Muscle layer of colon (tissue), 2 donors: ENCODE measurements around the gene TCF7L1.
"Not testable (repeated sequence)": the region's sequence is repeated elsewhere in the genome, so short reads cannot be mapped to it uniquely, and the experiment has no call there.

ENCODE experiments used
- H3K27ac ChIP-seq: one replicate; pipeline ENCODE4 v1.7.0; 2013; ENCODE audit warnings: low read depth, mild to moderate bottlenecking, low read length, moderate library complexity
- H3K27me3 ChIP-seq, 2 donors: one replicate each; pipeline ENCODE4 v1.7.0; 2013; ENCODE audit warnings: low read length in 2 of 2, mild to moderate bottlenecking in 2 of 2; ENCODE audit not compliant: insufficient read depth in 2 of 2, control insufficient read depth in 1 of 2
- H3K36me3 ChIP-seq: one replicate; pipeline ENCODE4 v1.7.0; 2013; ENCODE audit warnings: mild to moderate bottlenecking, low read length; ENCODE audit not compliant: insufficient read depth
- H3K4me1 ChIP-seq: one replicate; pipeline ENCODE4 v1.7.0; 2013; ENCODE audit warnings: mild to moderate bottlenecking, low read length; ENCODE audit not compliant: insufficient read depth
- H3K4me3 ChIP-seq, 2 donors: one replicate each; pipeline ENCODE4 v1.7.0; 2013; ENCODE audit warnings: low read length in 2 of 2, low read depth in 1 of 2, mild to moderate bottlenecking in 1 of 2, moderate library complexity in 1 of 2
- H3K9ac ChIP-seq: one replicate; pipeline ENCODE4 v1.7.0; 2013; ENCODE audit warnings: low read length
- H3K9me3 ChIP-seq: one replicate; pipeline ENCODE4 v1.7.0; 2013; ENCODE audit warnings: mild to moderate bottlenecking, low read length
- donor health status: abdominal sarcoma.
- donor health status: Adenocarcinoma of cecum.

TCF7L1 gene

DNA sequence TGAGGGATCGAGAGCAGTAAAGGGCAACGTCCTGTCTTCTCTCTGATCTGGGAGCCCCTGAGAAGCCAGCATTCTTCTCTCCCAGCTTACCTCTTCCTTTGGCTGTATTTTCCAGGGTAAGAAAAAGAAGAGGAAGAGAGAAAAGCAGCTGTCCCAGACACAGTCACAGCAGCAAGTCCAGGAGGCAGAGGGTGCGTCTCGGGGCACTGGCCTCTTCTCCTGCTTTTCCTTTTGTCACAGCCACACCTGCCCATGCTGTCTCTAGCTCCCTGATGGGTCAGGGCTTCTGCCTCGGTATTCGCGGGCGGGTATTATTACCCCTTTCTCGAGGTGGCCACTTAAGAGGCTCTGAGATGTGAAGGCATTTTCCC is 174.3 kb downstream of the TCF7L1 start:
- no peaks in the 10 kb centered on the region for H3K9me3 ChIP-seq

DNA sequence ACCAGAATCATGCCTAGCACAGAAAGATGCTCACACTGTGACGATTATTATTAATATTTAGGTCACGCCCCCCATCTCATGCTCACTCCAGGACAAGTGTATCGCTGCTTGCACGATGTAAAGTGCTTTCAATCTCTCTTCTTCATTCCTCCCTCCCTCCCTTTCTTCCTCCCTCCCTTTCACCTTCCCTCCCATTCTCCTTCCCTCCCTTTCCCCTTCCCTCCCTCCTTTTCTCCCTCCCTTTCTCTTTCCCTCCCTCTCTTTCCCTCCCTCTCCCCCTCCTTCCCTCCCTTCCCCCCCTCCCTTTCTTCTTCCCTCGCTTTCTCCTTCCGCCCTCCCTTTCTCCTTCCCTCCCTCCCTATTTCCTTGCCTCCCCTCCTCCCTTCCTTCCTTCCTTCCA is 175.0 kb downstream of the TCF7L1 start:
- no peak overlapping the region for H3K9ac ChIP-seq
- no peaks in the 10 kb centered on the region for H3K27me3 ChIP-seq
- H3K4me1 ChIP-seq: peaks cover 21% of the 10 kb centered on the region
- H3K4me3 ChIP-seq: no peak overlapping the region
- no peak overlapping the region for H3K27ac ChIP-seq
- H3K36me3 ChIP-seq: peaks cover 46% of the 10 kb centered on the region
- H3K9me3 ChIP-seq: no peaks in the 10 kb centered on the region

More for the DNA sequence above, 174.3 kb downstream of the TCF7L1 start:
- no peak overlapping the region for H3K27ac ChIP-seq
- H3K4me3 ChIP-seq: no peak overlapping the region
- H3K36me3 ChIP-seq: peaks cover 47% of the 10 kb centered on the region
- no peaks in the 10 kb centered on the region for H3K27me3 ChIP-seq
- peaks cover 21% of the 10 kb centered on the region for H3K4me1 ChIP-seq
- H3K9ac ChIP-seq: no peak overlapping the region

DNA sequence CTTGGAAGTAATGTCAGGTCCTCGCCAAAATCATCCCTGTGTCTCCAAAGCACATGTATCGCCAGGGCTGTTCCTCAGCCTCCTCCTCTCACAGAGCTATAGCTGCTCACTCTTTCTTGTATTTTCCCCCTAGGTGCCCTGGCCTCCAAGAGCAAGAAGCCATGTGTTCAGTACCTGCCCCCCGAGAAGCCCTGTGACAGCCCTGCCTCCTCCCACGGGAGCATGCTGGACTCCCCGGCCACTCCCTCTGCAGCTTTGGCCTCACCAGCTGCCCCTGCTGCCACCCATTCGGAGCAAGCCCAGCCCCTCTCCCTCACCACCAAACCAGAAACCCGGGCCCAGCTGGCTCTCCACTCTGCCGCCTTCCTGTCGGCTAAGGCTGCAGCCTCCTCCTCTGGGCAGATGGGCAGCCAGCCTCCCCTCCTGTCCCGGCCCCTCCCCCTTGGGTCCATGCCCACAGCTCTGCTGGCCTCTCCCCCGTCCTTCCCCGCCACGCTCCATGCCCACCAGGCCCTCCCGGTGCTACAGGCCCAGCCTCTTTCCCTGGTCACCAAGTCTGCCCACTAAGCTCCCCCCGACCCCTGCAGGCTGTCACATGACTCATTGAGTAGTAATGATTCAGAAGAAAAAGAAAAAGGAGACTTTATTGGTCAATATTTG is 175.8 kb downstream of the TCF7L1 start:
- Histone ChIP-seq H3K4me3 (no peak overlapping the region), H3K36me3 (peaks cover 37% of the 10 kb centered on the region), H3K4me1 (peaks cover 21% of the 10 kb centered on the region), H3K9ac (no peak overlapping the region), H3K27ac (no peak overlapping the region), H3K27me3 (no peaks in the 10 kb centered on the region), H3K9me3 (no peaks in the 10 kb centered on the region)

GRCh38 chr2:85309699-85310321 is 176.6 kb downstream of the TCF7L1 start:
- H3K9ac ChIP-seq: no peak overlapping the region

DNA sequence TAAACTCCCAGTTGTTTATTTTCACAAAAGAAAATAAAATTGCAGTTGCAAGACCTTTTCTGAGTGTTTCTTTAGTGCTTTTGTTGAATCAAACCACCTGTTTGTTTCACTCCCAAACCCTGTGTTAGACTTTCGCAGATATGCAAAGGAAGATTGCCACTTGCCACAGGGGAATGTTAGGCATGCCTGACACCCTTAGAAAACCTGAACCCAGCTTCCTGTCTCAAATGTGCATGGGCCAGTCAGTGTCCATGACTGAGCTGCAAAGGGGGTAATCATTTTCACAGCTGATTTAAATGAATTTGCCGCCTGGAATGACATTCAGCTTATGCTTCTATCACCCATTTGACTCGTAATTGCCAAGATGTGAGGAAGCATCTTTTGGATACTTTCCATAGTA is 177.1 kb downstream of the TCF7L1 start:
- H3K27ac ChIP-seq: no peak overlapping the region
- H3K36me3 ChIP-seq: peaks cover 26% of the 10 kb centered on the region

More at GRCh38 chr2:85309699-85310321, 176.6 kb downstream of the TCF7L1 start:
- Histone ChIP-seq H3K27ac (no peak overlapping the region), H3K36me3 (peaks cover 30% of the 10 kb centered on the region), H3K9me3 (no peaks in the 10 kb centered on the region), H3K4me1 (peaks cover 21% of the 10 kb centered on the region), H3K4me3 (no peak overlapping the region), H3K27me3 (no peaks in the 10 kb centered on the region)

DNA sequence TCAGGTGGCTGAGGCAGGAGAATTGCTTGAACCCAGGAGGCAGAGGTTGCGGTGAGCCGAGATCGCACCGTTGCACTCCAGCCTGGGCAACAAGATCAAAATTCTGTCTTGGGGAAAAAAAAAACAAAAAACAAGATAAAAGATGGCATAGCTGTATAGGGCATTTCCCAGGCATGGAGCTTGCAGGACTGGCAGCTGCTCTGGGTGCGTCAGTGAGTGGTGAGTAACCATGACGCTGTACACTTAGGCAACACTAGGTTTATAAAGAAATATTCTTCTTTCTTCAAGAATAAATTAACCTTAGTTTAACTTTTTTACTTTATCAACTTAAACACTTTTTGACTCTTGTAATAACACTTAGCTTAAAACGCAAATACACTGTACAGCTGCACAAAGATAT is 179.2 kb downstream of the TCF7L1 start:
- H3K36me3 ChIP-seq: peaks cover 18% of the 10 kb centered on the region
- H3K9ac ChIP-seq: no peak overlapping the region
- no peak overlapping the region for H3K27ac ChIP-seq
- H3K4me3 ChIP-seq: no peak overlapping the region
- no peaks in the 10 kb centered on the region for H3K27me3 ChIP-seq
- H3K9me3 ChIP-seq: no peaks in the 10 kb centered on the region
- H3K4me1 ChIP-seq: peaks cover 21% of the 10 kb centered on the region

More for the DNA sequence above, 177.1 kb downstream of the TCF7L1 start:
- Histone ChIP-seq H3K4me1 (peaks cover 21% of the 10 kb centered on the region), H3K9me3 (no peaks in the 10 kb centered on the region), H3K4me3 (no peak overlapping the region), H3K9ac (no peak overlapping the region), H3K27me3 (no peaks in the 10 kb centered on the region)

DNA sequence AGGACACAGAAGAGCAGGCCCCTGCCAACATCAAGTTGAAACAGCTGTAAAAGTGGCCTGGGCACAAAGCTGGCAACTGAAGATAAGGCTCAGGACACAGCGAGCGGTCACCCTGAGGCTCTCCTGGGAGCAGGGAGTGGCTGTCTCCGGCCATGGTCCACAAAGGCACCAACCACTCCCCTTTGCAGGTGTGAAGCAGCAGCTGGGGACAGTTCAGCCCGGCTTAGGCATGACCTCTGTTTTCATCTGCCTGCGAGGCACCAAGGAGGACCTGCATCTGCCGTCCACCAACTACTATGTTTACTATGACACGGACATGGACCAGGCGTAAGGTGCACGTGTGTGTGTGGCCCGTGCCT is 181.7 kb downstream of the TCF7L1 start:
- Histone ChIP-seq H3K27ac (no peak overlapping the region), H3K36me3 (peaks cover 19% of the 10 kb centered on the region), H3K4me1 (peaks cover 6% of the 10 kb centered on the region), H3K9ac (no peak overlapping the region), H3K27me3 (no peaks in the 10 kb centered on the region), H3K4me3 (no peak overlapping the region), H3K9me3 (no peaks in the 10 kb centered on the region)

DNA sequence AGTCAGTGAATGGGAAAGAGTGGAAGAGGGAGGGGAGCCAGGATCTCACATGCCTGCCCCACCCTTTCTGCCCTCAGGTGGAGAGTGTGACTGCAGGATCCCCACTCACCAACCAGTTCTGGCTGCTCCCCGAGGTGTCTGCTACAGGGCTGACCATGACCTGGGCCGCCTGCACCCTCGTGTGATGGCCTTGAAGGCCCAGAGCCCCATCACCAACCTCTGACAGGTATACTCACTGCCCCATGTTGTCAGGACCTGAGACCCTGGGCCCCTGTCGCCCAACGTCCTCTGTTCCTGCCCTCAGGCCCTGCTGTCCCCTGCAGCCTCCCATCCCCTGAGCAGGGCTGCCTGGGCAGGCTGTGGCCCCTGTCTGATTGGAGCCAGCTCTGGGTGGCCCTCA is 182.7 kb downstream of the TCF7L1 start:
- not testable (repeated sequence) for H3K4me1 ChIP-seq, H3K4me3 ChIP-seq, H3K27ac ChIP-seq, H3K9me3 ChIP-seq, H3K9ac ChIP-seq, H3K27me3 ChIP-seq
- peaks cover 29% of the 10 kb centered on the region for H3K36me3 ChIP-seq

DNA sequence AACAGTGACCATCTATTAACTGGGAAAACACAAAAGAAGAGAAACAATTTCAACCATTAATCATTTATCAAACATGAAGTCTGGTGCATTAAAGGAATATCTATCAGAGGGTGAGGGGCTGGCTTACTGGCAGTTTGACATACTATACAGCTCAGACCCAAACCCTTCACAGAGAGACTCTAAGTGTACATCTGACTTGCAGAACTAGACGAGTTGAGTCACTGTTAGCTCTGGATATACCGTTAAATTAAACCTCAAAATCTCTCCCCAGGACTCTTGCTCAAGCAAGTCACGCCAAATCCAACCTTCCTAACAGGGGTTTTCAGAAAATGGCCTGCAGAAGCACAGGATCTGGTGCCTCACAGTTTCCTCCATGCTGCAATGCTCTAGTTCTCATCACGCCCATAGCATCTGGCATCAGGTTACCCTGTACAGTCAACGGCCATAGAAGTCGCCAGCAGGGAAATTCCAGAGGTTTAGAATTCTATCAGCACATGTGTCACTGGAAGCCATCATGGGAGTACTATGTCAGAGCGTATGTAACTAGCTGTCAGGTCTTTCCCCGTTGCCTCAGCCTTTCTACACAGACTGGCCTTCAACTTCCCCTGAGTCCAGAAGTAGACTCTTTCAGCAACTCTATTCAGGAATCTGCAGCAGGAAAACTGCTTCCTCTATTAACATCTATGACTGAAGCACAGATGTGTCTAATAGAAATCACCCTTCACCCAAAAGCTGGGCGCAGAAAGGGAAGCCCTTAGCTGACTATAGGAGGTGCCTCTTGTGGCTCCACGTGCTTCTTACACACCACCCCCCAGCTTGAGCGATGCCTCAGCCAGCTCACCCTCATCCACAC is 185.3 kb downstream of the TCF7L1 start:
- Histone ChIP-seq H3K27me3 (no peaks in the 10 kb centered on the region), H3K4me3 (no peak overlapping the region), H3K27ac (no peak overlapping the region), H3K9ac (no peak overlapping the region), H3K9me3 (no peaks in the 10 kb centered on the region), H3K36me3 (peaks cover 54% of the 10 kb centered on the region), H3K4me1 (no peaks in the 10 kb centered on the region)

DNA sequence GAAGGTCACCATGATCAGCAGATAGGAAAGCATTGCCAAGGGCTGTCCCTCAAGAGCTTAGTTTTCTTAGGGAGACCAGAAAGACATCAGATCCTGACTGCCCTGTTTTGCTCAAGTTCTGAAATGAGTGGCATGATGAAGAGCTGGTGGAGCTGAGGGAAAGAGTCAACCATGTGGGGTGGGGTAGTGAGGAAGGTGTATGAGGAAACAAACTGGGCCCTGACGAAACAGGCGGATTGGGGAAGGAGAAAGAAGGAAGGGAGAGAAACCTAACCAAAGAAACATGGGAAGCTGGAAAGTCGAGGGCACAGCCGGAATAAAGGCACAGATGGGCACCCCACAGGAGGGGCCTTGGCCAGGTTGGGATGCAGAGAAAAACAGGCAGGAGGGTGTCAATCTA is 186.6 kb downstream of the TCF7L1 start:
- no peaks in the 10 kb centered on the region for H3K9me3 ChIP-seq

GRCh38 chr2:85323351-85323987 is 190.3 kb downstream of the TCF7L1 start:
- Histone ChIP-seq H3K27ac (no peak overlapping the region), H3K9me3 (no peaks in the 10 kb centered on the region), H3K4me3 (no peak overlapping the region), H3K36me3 (peaks cover 64% of the 10 kb centered on the region), H3K27me3 (no peaks in the 10 kb centered on the region), H3K9ac (no peak overlapping the region), H3K4me1 (peaks cover 29% of the 10 kb centered on the region)

More for the DNA sequence above, 186.6 kb downstream of the TCF7L1 start:
- H3K36me3 ChIP-seq: peaks cover 65% of the 10 kb centered on the region
- H3K9ac ChIP-seq: no peak overlapping the region
- peaks cover 5% of the 10 kb centered on the region for H3K4me1 ChIP-seq
- no peak overlapping the region for H3K4me3 ChIP-seq
- no peak overlapping the region for H3K27ac ChIP-seq
- no peaks in the 10 kb centered on the region for H3K27me3 ChIP-seq
